Osteoblast (primary cell): ENCODE data around the gene SARS1. TPM values are rescaled to one million over a fixed set of nuclear protein-coding genes. Genes with fewer than 3 reads are reported as not detected.

ENCODE experiments used
- DNase-seq: peaks from one replicate; pipeline ENCODE4 v3.0.0; 2011; ENCODE audit warnings: low spot score, mixed read lengths; ENCODE audit not compliant: insufficient read length; ENCODE audit errors: missing footprints
- H2AFZ ChIP-seq: 2 replicates; pipeline ENCODE4 v1.6.0; 2011; ENCODE audit warnings: mild to moderate bottlenecking, low read length
- H3K27ac ChIP-seq: 2 replicates; pipeline ENCODE4 v1.5.1; 2011; ENCODE audit warnings: mild to moderate bottlenecking, low read depth, low read length, moderate library complexity
- H3K27me3 ChIP-seq: 2 replicates; pipeline ENCODE4 v1.6.0; 2012; ENCODE audit warnings: mild to moderate bottlenecking, control low read depth, inconsistent platforms, low read length, moderate library complexity; ENCODE audit not compliant: insufficient read depth
- H3K36me3 ChIP-seq: 2 replicates; pipeline ENCODE4 v1.5.1; 2011; ENCODE audit warnings: mild to moderate bottlenecking, low read length, control low read depth, moderate library complexity; ENCODE audit not compliant: insufficient read depth
- H3K4me1 ChIP-seq: 2 replicates; pipeline ENCODE4 v1.5.1; 2011; ENCODE audit warnings: mild to moderate bottlenecking, low read length, control low read depth, moderate library complexity; ENCODE audit not compliant: insufficient read depth
- H3K4me2 ChIP-seq: 2 replicates; pipeline ENCODE4 v1.6.0; 2011; ENCODE audit warnings: mild to moderate bottlenecking, low read length; ENCODE audit not compliant: insufficient read depth
- H3K4me3 ChIP-seq: fragments of 200-600 bp; sonication (generic); 3 replicates; pipeline ENCODE4 v1.5.1; 2012; ENCODE audit warnings: mild to moderate bottlenecking, low read length, inconsistent platforms; ENCODE audit not compliant: insufficient read depth
- H3K79me2 ChIP-seq: 2 replicates; pipeline ENCODE4 v1.6.0; 2012; ENCODE audit warnings: mild to moderate bottlenecking, low read length, control low read depth, inconsistent platforms; ENCODE audit not compliant: insufficient read depth
- H3K9me3 ChIP-seq: 2 replicates; pipeline ENCODE4 v1.5.1; 2011; ENCODE audit warnings: low read depth, low read length, control low read depth
- H4K20me1 ChIP-seq: 2 replicates; pipeline ENCODE4 v1.6.0; 2012; ENCODE audit warnings: mild to moderate bottlenecking, low read length, control low read depth; ENCODE audit not compliant: insufficient read depth
- total RNA-seq: library from RNA; depleted of rRNA; stranded (reverse); fragments of >200 nt; gene quantifications from 2 replicates; pipeline ENCODE4 v1.2.3, GENCODE V29; 2012
- TF ChIP-seq, protein P1 (sequence below): IDR thresholded peaks from 2 replicates; pipeline ENCODE4 v1.5.1; 2011; ENCODE audit warnings: mild to moderate bottlenecking, low read depth, low read length, moderate library complexity; ENCODE audit errors: extremely low read depth

Gene SARS1
- total RNA-seq, 1 donor: 392 TPM

DNA sequence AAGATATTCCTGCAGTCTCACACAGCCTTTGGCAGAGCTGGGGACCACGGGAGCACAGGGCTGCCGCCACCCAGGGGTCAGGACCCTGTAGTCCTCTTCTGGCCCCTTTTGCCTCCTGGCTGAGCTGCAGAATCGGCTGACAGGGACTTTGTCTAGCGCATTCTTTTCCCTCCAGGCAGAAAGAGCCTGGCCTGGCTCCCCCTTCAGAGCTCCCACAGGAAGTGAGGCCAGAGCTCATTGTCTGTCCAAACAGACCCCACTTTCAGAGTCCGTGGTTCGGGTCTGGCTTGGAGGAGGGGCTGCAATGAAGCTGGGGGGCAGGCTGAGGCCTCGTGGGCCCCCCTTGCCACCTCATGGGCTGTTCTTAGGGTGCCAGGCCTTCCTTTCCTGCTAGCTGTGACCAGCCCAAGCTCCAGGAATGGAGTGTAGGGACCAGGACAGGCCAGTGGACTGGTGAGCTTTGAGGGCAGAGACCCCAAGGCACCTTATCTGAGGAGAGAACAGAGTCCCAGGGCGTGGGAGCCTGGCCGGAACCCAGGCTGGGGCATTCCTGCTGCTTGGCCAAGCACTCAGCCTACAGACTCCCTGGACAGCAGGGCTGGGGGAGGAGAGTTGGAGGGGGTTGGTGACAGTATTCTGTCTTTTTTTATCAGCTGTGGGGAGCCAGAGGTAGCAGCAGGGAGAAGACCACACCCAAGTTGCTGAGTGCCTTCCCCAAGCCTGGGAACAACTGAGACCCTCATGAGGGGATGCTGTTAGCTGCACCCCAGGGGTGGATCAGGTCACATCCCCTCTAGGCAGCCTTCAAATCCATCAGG is 40.3 kb downstream of the SARS1 start:
- no peaks in the 10 kb centered on the region for H4K20me1 ChIP-seq
- H3K4me1 ChIP-seq: peaks cover 17% of the 10 kb centered on the region
- H3K79me2 ChIP-seq: no peaks in the 10 kb centered on the region
- peak overlapping the region; percentile 11 for H3K4me2 ChIP-seq
- TF ChIP-seq, protein P1, sequence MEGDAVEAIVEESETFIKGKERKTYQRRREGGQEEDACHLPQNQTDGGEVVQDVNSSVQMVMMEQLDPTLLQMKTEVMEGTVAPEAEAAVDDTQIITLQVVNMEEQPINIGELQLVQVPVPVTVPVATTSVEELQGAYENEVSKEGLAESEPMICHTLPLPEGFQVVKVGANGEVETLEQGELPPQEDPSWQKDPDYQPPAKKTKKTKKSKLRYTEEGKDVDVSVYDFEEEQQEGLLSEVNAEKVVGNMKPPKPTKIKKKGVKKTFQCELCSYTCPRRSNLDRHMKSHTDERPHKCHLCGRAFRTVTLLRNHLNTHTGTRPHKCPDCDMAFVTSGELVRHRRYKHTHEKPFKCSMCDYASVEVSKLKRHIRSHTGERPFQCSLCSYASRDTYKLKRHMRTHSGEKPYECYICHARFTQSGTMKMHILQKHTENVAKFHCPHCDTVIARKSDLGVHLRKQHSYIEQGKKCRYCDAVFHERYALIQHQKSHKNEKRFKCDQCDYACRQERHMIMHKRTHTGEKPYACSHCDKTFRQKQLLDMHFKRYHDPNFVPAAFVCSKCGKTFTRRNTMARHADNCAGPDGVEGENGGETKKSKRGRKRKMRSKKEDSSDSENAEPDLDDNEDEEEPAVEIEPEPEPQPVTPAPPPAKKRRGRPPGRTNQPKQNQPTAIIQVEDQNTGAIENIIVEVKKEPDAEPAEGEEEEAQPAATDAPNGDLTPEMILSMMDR: no peak
- peak overlapping the region; percentile 8 for H3K27ac ChIP-seq
- no peaks in the 10 kb centered on the region for H3K27me3 ChIP-seq
- H3K9me3 ChIP-seq: no peaks in the 10 kb centered on the region
- no peak overlapping the region for H3K4me3 ChIP-seq
- DNase-seq: peak; percentile 94
- no peaks in the 10 kb centered on the region for H3K36me3 ChIP-seq
- peak overlapping the region; percentile 46 for H2AFZ ChIP-seq

DNA sequence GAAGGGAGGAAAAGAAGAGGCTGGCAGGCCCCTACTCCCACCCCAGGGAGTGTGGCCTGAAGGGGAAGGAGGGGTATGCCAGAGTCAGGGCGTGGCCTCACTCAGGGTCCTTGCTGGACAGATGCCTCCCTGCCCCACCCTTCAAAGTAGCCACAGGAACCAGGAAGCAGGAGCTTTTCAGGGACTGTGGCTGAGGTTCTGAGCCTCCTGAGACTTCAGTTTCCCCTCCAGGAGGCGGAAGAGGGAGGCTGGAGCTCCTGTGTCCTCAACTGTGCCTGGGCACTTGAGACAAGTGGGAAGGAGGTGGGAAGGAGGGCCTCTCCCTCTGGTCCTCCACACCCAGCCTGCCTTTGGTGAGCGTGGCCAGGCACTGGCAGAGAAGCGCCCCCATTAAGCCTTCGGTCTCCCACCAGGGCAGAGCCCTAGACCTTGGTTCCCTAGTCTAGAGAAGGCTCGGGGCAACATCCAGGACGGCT is 40.9 kb downstream of the SARS1 start:
- peak; percentile 80 for DNase-seq
- peaks cover 14% of the 10 kb centered on the region for H3K4me1 ChIP-seq
- H3K36me3 ChIP-seq: no peaks in the 10 kb centered on the region
- H4K20me1 ChIP-seq: no peaks in the 10 kb centered on the region
- H3K79me2 ChIP-seq: no peaks in the 10 kb centered on the region
- no peak overlapping the region for H3K4me3 ChIP-seq
- H3K27ac ChIP-seq: no peak overlapping the region
- H3K9me3 ChIP-seq: no peaks in the 10 kb centered on the region
- TF ChIP-seq, protein P1: no peak
- peak overlapping the region; percentile 11 for H3K4me2 ChIP-seq
- no peaks in the 10 kb centered on the region for H3K27me3 ChIP-seq
- no peak overlapping the region for H2AFZ ChIP-seq

DNA sequence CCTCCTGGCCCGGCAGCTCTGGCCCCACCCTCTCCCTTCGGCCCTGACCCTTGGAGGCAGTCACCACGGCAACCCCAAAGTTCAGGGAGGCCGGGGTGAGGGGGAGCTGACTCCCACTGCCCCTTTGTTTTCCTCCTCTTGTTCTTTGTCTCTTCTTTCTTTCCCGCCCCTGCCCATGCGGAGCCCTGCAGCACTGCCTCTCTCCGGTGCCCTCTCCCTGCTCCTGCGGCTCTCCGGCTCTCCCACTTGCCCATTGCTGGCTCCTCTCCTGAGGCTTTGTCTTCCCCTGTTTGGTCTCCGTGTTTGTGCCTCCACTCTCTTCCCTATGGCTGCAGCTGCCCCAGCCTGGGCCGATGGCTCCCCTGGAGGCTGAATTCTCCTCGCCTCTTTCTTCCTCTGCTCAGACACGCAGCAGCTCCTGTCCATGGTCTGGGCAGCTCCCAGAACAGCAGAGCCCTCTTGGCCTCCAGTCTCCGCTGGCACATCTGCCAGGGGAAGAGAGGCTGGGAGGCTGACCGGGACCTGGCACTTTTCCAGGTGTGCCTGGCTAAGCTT is 41.5 kb downstream of the SARS1 start:
- peak; percentile 90 for DNase-seq
- Histone ChIP-seq H3K79me2 (no peaks in the 10 kb centered on the region), H2AFZ (no peak overlapping the region), H4K20me1 (no peaks in the 10 kb centered on the region), H3K36me3 (no peaks in the 10 kb centered on the region), H3K9me3 (no peaks in the 10 kb centered on the region), H3K27me3 (no peaks in the 10 kb centered on the region), H3K4me2 (no peak overlapping the region), H3K27ac (no peak overlapping the region), H3K4me3 (no peak overlapping the region), H3K4me1 (peaks cover 14% of the 10 kb centered on the region)
- TF ChIP-seq, protein P1: no peak

DNA sequence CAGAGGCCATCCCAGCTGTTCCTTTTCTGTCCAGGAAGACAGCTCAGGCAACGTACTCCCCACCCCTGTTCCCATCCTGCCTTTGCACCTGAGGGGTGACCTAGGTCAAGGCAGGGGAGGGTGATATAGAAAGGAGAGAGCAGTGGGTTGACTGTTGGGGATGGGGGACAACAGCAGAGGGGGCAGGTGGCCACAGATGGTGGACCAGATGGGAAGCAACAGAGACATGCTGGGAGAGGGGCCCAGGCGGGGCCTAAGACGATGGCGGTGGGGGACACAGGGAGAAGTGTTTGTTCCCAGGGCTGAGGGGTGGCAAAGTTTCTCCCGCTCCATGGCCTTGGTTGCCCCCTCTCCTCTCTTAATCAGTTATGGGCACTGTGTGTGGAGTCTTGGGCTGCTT is 42.0 kb downstream of the SARS1 start:
- H3K79me2 ChIP-seq: no peaks in the 10 kb centered on the region
- TF ChIP-seq, protein P1: no peak

More for the DNA sequence above, 42.0 kb downstream of the SARS1 start:
- Histone ChIP-seq H3K9me3 (no peaks in the 10 kb centered on the region), H3K27ac (no peak overlapping the region), H3K4me2 (no peak overlapping the region), H3K36me3 (no peaks in the 10 kb centered on the region), H3K27me3 (no peaks in the 10 kb centered on the region), H3K4me1 (peaks cover 14% of the 10 kb centered on the region), H2AFZ (no peak overlapping the region), H4K20me1 (no peaks in the 10 kb centered on the region), H3K4me3 (no peak overlapping the region)
- DNase-seq: no peak
